CD4-positive, alpha-beta T cell treated with Interferon alpha-2 for 1 hour (primary cell): ENCODE data around the gene ARID3C.

ENCODE experiments used
- DNase-seq, 2 donors: peaks; one replicate each; pipeline ENCODE4 v3.0.0-alpha.2; 2020 to 2022

Gene ARID3C

DNA sequence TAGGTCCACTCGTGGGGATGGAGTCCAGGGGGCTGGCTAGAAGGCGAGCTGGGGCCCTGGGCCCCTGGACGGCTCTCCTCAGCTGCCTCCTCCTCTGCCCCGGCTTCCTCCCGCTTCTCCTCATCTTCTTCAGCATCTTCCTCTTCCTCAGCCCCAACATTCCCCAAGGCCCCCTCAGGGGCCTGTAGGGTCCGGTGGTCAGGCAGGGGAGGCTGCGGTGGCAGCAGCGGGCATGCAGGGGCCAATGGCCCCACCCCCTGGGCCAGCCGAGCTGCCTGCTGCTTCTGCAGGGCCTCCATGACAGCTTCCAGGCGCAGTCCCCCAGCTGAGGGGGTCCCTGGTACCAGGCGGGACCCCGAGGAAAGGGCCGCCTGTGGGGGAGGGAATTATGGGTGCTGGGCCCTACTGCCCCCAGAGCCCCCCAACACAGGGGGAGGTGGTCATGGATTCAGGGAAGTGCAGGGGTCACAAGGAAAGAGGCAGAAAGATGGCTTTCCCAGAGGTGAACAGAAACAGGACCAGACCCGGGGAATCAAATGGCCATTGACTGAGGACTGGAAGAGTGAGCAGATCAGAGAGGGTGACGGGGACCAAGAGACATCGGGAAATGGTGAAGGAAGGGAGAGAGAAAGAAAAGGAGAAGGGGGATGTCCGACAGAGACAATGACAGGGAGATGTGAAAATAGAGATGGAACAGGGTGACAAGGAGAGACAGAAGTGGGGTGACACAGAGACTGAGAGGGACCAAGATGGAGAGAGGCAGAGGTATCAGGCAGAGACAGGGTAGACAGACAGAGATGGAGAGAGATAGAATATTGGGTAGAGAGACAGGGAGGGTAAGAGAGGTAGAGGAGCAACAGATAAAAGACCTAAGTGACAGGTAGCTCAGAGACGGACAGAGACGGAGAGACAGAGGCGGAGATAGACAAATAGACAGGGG is 880 bp downstream of the ARID3C start:
- DNase-seq: no peak

DNA sequence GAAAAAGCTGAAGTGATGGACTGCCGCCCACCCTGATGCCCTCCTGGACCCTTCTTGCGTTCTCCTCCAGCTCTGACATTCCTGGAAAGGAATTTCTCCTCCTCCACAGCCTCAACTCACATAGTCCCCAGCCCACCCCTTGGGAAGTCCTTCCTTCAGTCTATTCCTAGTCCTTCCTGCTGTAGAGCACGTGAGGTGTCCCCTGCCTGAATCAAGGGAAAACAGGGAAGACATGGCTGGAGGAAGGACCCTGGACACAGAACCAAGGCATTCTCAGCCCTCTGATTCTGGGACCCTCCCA is 3.7 kb downstream of the ARID3C start:
- no peak for DNase-seq

DNA sequence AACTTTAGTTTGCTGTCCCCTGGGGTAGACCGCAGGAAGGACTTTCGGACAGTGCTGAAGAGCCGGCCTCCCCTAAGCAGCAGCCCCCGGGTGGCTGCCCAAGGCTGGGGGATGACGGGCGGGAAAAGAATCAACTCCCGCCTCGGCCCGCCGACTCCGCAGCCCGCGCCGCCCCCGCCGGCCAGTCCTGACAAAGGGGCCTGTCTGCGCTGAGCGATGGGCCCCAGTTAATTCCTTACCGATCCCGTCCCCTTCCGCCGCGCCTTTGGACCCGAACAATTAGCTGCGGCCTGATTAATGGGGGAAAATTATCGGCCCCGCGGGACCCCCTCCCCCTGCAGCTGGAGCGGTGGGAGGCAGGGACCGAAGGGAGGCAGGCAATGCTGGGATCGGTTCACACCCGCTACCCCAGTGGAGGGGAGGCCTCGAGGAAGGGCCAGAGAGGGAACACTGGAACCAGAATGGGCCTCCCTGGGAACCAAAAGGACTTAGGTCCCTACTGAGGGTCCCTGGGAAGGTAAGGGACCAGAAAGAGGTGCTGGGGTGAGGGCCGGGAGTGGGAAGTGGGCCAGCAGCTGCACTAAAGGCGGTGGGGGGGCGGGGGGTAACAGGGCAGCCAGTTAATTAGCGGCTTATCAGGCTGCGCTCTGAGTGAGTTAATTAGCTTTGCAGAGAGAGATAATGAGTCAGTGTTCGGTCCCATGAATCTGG is 4.2 kb downstream of the ARID3C start:
- no peak for DNase-seq

DNA sequence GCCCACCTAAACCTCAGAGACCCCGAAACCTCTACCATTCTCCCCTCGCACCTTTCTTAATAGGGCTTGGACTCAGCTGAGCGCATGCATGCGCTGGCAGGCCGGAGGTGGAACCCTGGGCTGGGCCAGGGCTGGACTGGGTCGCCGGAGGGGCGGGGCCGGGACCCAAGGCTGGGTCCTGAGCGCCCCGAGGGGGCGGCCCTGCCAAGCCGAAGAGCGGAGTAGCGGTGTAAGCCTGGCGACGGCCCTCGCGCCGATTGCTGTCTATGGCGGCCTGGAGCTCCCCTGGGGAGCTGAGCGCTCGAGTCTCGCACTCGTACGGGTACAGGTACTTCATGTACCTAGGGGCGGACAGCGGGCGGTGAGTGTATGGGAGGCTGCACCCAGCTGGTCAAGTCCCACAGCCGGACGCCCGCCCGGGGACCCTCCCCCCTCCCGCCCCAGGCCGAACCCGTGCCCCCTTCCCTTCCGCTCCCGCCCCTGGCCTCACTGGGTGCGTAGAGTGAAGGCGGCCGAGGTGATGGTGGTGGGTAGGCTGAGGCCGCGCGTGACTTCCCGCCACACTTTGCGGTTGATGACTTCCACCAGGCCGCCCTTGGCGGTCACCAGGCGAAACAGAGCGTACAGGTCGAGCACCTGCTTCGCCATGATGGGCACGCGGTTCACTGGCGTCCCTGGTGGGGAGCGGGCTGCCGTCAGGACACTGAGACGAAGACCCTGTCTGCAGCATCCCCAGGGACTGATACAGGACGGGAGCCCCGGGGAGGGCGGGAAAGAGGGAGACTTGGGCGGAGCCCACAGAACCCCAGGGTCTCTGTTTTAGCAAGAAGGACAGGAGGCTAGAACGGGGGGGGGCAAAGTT is 5.3 kb downstream of the ARID3C start:
- peak; percentile 18 to 29 for DNase-seq

DNA sequence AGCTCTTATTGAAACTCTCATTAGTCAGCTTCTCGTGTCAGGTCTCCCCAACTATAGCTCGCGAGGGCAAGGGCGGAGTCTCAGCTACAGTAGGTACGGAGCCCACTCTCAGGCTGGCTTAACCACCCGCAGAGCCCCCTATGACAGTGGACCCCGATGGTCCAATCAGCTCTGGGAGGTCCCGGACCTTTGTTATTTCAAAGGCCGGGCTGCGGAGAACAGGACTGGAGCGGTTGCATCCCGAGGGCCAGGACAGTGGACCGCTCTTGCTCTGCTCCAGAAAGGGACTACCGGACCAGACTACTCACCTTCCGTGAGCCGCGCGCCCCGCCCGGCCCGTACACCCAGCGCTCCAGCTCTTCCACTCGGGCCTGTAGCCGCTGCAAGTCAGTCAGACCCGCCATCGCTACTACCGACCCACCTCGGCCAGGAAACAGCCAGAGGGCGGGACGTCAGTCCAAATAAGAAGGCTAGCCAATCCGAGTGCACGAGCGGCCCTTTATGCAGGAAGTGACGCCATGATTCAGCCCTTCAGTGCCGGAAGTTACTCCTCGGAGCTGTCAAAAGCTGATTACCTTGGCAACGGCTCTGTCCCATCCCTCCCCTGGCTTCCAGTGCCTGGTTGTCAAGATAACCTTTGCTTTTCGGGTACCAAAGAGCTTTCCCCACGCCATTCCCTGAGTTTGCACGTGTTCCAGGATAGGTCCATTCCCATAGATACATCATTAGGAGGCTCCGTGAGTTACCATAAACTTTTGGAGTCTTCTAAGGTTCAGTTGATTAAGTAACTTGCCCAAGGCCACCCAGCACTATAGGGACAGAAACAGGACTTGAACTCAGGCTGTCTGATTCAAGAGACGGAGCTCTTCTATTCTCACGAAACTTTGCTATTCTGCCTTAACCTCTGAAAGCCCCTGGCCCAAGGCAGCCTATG is 8.5 kb downstream of the ARID3C start, which contains the start of gene DCTN3:
DCTN3 (minus strand) TSS at position 435 of the 934 bp plus-strand sequence; CDS start at position 404, 31 bp downstream.
- DNase-seq: peak; percentile 95

DNA sequence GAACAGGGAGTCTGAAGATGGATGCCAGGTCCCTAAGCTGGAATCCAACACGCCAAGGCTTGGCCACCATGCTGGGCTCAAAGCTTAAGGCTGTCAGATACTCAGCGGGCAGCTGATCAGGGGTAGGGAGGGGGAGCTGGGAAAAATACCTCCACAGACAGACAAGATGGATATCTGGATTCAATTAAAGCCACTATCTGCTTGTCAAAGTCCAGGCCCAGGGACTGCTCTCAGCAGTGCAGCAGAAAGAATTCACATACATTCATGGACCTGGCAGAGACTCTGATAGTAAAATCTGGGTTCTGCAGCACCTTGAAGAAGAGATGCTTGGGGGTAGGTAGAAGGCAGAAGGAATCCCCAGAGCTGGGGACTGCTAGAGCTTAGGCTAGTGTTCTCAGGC is 13.7 kb downstream of the ARID3C start:
- DNase-seq: no peak

DNA sequence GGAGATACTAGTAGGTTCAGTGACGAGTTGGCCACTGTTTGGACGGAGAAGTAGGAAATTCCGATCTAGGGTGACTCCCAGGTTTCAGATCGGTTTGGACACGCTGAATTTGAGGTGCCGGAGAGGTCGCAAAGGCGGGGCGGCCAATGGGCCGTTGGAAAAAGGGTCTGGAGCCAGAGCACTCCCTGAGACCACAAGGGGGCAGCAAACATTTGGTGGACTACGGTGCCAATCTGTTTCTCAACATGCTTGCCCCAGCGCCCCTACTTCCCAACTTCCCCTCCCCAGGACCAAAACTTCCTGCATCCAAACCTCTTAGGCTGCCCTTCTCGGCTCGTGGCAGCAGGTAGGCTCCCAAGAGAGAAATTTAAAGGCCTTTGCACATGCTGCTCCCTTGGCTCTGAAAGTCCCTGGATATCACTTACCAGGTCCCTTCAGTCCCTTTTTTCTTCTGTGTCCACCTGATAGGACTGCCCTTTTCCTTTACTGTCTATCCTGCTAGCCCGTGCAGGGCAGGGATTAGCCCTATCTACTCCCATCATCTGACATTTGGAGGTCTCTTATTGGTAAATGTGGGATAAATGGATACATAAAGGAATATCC is 16.0 kb downstream of the ARID3C start:
- DNase-seq: peak; percentile 71 to 78

DNA sequence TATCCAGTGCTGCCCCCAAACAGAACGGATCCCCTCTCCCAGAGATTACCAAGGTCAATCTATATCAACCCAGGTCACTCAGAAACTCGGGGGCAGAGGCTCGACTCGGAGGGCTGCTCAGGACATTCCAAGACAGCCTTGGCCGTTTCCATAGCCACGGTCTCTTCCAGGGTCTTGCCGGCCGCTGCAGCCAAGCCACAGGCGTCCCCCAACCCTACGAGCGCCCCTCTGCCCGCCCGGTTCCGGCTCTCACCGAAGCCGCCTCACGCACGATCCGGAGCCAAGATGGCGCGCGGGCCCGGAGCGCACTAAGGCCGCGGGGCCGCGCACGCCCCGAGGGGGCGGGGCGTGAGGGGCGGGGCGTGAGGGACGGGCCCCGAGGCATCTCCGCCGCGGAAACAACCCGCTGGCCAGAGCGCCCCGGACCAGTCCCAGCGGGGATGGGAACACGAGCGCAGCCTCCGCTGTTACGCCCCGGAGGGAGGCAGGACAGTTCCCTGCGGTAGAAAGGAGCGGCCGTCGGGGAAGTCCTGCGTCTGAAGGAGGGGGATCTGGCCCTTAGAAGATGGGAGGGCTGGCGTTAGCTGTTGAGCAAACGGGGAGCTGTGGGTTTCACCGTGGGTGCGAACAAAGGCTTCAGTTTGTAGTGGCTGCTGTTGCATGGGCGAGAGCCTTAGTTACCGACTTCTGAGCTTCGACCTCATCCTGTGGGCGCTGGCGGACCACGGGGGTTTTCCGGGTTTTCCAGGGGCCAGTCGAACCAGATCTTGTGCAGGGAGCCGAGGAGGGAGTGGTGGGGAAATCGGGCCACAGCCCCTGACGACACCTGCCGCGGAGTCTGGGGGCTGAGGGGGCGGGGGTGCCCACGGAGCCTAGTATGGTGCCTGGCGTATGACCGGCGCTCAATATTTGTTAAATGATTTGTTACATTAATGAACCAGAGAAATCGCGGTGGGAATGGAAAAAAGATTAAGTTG is 16.8 kb downstream of the ARID3C start, which contains the start of gene RPP25L:
RPP25L (minus strand) TSS at position 287 of the 977 bp plus-strand sequence. CDS start 801 bp downstream, outside the sequence.
- DNase-seq: peak; percentile 81 to 88

DNA sequence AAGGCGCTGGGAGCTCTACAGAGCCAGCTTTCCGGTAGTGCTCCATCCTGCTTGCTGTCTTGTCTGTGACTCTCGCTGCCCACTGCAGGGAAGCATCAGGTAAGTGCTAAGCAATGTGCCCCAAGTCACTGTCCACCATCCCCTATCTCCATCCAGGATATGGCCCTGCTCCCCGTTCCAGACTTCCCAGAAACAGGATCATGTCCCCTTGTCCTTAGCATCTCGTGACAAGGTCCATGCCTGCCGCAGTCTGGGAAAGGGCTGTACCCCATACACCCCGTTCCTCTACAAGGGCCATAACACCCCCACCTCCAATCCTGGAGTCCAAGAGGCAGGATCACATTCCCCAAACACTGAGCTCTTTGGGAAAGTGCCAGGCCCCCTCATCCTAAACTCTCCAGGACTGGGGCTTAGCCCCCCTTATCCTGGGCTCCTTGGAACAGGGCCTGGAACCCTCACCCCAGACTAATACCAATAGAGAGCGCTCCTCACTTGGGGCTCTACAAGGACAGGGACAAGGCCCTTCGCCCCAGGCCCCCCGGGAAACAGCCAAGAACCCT is 17.5 kb downstream of the ARID3C start:
- no peak for DNase-seq

DNA sequence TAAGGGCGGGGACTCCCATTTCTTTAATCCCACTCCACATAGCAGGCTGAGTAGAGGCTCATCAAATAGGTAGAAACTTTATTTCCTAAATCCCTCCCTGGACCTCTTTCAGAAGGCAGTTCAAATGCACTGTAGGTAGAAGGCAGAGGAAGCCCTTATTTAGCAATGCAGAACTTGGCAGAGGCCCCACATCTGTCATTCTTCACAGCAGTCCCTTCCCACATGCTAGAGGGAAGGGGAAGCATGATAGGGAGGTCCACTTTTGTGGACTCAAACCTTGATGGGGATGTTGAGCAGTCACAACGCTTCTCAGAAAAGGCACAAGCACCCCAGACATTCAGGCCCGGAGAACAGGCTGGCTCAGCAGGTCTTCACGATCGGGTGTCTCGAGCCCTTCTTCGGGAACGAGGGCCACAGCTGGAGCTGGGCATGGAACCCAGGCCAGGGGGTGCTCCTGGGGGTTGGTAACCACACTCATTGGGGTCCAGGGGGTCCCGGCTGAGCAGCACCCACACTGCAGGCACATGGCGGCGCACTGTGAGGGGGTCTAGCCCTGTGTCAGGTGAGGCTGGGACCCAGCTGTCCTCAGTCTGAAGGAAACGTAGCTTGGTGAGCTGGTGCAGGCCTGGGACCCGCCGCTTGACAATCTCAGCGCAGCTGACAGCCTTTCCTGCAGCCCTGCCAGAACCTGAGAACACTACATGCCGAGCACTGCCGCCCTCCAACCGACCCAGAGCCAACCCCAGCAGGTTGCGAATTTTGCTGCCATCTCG is 18.2 kb downstream of the ARID3C start:
- no peak for DNase-seq

DNA sequence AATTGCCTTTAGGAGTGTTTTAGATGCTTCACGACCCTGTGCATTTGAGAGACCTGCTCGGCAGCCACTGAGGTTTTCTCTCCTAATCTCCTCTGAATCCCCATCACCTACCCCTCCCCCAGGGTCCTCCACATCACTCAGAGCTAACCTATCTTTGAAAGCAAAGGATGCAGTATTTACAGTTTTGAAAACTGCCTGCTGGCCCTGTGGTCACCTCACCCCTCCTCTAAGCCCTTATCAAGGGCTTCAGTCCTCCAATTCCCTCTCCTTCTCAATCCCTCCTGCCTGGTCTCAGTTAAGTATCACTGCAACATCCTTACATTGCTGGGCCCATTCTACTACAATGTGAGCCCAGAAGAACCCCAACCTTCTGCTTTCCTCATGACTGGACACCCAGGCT is 21.5 kb downstream of the ARID3C start:
- no peak for DNase-seq

DNA sequence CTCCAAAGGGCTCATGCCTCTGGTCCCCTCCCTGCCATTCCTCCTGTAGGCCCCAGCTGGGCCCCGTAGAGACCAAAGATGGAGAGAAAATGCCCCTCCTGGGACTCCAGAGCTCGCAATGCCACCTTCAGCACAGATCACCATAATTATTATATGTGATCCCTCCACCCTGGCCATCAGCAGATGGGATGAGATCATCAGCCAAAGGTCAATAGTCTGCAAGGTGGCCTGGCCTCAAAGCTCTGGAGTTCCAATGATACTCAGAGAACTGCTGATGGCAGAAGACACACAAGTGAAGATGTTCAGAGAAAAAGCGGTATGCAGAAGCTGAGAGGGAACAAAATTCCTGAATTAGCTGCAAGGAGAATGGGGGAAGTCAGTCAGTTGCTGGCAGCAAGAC is 22.0 kb downstream of the ARID3C start:
- DNase-seq: no peak

DNA sequence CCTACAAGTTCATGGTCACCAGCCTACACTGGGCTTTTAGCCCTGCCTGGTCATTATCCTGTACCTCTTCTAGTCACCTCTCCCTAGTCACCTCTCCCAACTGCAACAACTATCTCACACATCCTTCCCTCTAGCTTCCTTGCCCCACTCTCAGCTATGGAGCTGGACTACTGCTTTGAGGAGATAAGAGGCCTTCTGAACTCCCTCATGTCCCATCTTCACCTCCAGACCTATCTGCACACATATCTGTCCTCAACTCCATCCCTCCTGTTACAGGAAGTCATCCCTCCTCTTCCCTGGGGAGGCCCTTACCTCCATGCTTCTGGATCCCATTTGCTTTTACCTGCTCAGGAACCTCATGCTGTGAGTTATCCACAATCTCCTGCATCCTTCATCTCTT is 22.7 kb downstream of the ARID3C start:
- no peak for DNase-seq

DNA sequence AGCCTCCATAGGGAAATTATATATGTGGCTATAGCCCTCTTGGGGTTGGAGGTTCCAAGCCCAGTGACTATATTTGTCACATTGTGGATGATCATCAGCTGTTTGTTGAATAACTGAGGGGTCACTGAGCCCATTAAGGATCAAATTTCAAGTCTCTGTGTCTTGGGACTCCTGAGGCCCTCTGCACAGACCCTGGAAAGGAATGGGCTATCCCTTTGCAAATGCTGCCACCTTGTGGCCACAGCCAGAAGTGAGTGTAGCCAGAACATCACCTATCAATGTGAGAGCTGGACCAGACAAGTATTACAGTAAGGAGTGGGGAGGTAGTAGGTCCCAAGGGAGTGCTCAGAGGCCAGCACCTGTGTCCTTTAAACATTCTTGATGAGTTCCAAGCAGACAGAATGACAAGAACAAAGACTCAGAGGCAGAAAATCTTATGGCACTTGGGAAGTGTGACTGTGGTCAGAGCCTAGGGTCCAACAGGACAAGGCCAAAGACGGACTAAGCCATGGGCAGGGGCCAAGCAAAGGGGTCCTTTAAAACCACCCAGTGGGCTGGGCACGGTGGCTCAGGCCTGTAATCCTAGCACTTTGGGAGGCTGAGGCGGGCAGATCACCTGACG is 25.1 kb downstream of the ARID3C start:
- DNase-seq: peak; percentile 77 to 85

DNA sequence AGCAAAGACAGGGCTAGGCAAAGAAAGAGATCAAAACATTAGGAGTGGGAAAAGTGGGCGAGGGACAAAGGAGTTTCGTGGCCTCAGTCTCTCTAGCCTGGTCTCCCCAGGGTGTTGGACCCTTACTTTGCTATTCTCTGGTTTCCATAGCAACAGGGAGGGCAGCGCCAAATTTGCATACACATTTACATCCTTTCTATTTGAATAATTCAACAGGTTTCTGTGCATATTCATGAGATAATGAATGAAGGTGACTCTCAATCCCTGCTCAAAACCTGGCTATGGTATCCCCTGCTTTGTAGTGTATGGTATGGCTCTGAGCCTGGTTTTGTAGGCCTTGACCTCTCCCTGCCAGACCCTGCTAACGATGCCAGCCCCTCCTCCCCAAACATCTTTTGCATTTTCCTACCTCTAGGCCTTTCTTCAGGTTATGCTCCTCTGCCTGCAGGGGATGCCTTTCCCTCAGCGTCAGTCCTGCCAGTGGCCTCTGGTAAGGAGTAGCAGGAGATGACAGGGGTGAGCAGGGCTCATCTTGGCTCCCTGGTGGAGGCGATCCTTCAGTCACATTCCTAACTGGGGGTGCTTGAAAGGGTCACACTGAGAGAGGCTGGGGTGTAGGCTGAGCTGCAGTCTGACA is 26.8 kb downstream of the ARID3C start:
- no peak for DNase-seq

DNA sequence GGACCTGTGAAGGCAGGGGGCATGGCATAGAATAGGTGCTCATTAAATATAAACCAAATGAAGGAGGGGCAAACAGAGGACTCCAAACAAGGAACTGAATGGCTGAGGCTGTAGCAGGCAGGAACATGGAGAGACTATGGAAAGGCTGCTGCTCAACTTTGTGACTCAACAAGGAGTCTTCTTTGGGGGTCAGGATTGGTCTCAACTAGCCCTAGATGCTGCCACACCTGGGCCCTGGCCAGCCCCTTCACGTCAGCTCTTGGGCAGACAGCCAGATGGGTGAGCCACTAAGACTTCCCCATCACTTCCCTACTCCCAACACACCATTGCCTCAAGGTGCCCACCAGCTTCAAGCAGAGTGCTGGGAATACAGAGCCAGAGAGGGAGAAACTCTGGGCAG is 28.0 kb downstream of the ARID3C start:
- DNase-seq: no peak

DNA sequence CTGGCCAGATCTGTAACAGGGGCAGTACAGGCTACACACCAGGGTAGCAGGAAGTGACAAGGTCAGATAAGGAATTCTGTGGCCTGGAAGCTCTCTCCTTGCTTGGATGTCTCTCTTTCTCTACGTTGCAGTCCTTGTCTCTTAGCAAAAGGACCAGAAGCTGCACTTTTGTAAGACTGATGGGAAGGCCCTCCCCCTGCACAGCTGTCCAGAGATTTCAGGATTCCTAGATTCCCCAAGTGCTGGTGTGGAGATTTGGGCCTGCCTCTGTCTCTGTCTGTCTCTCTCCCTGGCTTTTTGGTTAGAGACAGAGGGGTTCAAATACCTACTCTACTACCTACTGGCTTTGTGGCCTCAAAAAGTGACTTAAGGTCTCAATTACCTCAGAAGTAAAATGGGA is 29.3 kb downstream of the ARID3C start:
- no peak for DNase-seq

DNA sequence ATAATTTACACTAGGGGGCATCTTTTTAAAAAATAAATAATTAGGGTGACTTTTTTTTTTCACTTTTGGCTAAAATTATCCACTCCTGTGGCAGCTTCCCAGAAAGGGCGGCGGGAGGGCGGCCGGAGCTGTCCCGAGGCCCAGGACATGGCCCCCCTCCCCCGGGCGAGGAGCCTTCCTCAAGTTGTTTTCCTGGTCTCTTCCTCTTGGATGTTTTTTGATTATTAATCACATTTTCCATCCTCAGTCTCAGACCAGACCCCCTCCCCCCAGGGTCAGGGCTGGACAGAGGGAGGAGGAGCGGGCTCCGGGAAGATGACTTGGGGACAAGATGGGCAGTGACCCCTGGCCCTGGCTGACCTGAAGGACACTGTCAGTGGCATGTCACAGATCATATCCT is 34.7 kb downstream of the ARID3C start:
- no peak for DNase-seq
